Stimulated activated CD4-positive, alpha-beta T cell treated with anti-CD3 and anti-CD28 coated beads, Interleukin-1b, Interleukin-23, amount 100 ng/mL, for 48 hours (primary cell): ENCODE results near the gene ARHGEF4.

ENCODE experiments used
- DNase-seq: peaks from one replicate; pipeline ENCODE4 v3.0.0-alpha.2; 2020

Gene ARHGEF4

DNA sequence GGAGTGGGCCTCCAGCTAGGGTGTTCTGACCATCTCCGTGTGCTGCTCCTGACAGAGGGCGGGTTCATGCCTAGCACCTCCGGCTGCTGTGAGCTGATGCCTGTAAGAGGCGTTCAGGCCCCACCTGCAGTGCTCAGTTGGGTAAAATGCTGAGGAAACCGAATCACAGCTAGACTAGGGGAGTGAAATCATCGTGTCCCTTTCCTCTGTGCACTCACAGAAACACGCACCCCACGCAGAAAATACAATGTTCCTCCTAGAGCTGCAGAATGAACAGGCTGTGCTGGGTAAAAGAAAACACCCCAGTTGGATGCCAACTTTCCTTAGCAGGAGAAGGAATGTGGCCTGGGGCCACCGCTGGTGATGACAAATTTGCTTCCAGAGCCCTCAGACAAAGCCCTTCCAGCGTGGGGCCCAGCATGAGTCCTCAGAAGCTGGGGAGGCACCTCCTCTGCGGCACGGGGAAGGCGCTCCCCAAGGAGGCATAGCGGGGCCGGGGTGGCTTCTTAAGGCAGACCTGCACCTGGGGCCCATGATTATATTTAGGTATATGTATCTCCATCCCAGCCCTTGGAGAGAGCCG, 16.3 kb upstream of the ARHGEF4 start:
- DNase-seq, result no peak

GRCh38 chr2:130821867-130822266, 14.8 kb upstream of the ARHGEF4 start:
- DNase-seq, result no peak

- DNase-seq, result no peak
Observed at GRCh38 chr2:130822766-130823165, 13.9 kb upstream of the ARHGEF4 start.

- DNase-seq, result no peak
Observed at GRCh38 chr2:130823171-130823885, 13.4 kb upstream of the ARHGEF4 start.

DNA sequence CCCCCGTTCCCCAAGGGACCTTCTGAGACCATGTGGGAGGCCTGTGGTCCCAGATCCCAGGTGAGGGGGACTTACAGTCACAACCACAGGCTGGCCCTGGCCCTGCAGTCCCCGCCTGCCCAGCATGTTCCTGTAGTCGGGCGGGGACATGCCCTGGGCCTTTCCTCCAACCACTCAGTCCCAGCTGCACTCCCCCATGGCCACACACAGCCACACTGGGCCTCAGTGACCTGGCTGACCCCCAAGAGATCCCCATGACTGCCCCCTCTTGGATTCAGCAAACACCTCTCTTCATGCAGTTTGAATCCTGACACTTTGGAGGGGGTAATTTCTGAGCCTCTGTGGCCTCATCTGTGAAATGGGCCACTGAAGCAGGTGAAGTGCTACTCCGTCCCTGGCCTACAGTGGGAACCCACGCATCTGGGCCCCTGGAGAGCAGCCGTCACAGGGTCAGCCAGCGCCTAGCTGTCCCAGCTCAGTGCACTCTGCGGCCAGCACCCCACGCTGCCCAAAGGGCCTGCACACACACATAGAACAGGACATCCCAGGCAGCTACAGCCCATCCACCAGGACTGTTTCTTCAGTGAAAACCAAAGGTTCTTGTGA, 12.7 kb upstream of the ARHGEF4 start:
- no peak for DNase-seq

DNA sequence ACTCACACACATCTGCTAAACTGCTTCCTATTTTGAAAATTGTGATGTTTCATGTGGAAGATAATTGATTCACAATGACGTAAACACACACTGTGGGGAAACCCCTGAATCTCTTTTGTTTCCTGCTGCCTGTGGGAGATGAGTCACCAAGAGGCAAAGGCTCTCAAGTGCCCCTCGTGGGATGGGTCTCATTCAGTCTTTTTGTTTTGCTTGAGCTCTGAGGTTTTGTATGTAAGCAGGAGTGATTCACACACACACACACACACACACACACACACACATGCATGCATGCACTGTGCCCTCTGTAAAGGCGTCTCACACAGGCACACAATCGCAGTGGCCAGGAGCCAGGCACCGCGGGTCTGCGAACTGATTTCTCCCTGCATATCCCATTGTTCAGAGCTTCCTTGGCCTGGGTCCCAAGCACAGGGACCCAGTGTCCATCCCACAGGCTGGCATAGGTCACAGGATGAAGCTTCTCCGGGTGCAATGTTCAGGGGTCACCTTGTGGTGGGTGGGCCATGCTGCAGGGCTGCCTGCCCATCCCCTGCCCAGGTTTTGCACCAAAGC, 12.1 kb upstream of the ARHGEF4 start:
- DNase-seq, result peak; percentile 82

GRCh38 chr2:130825231-130825965, 11.3 kb upstream of the ARHGEF4 start:
- DNase-seq, result no peak

DNA sequence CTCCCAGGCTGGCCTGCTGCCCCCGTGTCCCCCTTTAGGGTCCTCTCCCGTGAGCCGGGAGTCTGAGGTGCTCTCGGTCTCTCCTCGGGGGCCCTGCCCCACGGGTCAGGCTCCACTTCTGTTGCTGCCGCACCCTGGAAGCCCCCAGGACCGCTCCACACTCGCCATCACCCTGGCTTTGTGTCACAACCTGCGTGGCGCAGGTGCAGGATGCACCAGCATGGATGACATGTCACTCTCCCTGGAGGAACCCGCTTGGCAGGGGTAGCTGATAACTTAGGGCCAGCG, 10.8 kb upstream of the ARHGEF4 start:
- DNase-seq, result no peak

DNA sequence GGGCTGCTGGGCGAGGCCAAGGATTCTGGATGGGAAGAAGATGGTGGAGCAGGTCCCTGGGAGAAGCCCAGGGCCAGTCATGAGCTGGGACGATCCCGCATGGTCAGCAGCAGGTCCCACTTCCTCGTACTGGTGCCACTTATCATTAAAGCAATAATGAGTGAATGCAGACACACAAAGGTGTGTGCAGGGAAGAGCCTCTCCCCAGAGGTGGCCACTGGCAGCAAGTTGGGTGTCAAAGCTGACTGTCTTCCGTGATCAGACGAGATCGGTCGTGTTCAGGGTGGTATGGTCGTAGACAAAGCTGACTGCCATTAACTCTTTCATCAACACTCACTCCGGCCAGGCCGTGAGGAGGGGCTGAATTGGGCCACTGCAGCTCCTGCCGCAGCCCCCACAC, 10.3 kb upstream of the ARHGEF4 start:
- no peak for DNase-seq

GRCh38 chr2:130826821-130827501, 9.8 kb upstream of the ARHGEF4 start:
- no peak for DNase-seq

- no peak for DNase-seq
Observed at GRCh38 chr2:130827502-130828251, 9.0 kb upstream of the ARHGEF4 start.

GRCh38 chr2:130828461-130828860, 8.3 kb upstream of the ARHGEF4 start:
- DNase-seq, result no peak

- DNase-seq, result no peak
Observed at GRCh38 chr2:130829015-130829414, 7.7 kb upstream of the ARHGEF4 start.

DNA sequence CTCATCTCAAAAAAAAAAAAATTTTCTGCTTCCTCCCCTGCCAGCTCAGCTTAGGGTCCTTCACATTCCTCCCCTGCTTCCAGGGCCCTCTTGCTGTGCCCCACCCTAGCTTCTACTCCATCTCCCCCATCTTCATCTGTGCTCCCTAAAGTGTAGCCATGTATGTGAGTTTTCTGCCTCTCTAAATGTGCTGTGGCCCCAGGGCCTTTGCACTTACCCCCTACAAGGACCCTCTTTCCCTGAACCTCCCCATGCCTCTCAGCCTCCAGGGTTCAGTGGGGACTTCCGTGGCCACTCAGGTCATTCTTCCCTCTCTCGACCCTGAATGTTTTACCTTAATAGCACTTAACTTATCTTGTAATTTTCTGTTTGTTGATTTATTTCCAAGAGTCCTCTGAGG, 6.2 kb upstream of the ARHGEF4 start:
- no peak for DNase-seq

DNA sequence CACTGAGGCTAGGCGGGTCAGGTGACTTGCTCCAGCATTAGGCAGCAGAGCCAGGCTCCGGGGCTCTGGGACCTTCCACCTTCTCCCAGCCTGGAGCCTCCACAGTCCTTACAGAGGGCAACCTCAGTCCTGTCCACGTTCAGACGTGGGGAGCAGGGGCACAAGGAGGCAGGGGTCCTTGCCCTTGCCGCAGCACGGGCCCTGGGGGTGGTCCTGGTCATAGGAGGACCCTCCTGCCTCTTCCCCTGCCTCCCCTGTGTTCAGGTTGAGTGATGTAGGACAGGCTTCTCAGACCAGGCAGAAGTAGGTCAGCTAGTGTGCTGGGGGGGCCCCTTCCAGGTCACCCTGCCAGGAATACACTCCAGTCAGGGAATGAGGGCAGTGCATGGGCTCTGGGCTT, 5.4 kb upstream of the ARHGEF4 start:
- no peak for DNase-seq

DNA sequence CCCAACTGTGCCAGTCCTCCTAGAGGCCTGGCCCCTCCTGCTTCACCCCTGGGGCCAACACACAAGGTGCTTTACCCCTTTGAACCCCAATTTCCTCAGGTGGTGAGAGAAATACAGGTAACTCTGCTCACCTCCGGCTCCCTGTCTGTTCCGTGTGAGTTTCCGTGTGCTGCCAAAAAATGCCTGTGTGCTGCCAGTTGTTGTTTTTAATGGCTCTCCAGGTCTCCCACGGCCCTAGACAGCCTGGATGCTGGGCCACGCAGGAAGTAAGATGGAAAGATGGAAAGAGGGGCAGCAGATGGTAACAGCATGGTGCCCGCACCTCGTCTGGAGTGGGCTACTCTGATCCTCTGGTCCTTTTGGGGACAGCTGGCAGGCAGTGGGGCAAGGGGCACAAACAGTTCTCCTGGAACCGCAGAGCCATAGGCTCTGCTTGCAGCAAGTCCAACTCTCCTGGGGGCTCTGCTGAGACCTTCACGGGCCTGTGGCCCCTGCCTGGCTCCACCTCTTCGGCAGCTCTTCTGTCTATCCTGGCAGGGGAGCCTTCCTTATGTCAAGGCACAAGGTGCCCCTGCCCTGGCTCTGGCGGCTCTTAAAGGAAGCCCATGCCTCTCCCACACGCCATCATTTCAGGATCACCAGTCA, 4.3 kb upstream of the ARHGEF4 start:
- DNase-seq, result no peak

DNA sequence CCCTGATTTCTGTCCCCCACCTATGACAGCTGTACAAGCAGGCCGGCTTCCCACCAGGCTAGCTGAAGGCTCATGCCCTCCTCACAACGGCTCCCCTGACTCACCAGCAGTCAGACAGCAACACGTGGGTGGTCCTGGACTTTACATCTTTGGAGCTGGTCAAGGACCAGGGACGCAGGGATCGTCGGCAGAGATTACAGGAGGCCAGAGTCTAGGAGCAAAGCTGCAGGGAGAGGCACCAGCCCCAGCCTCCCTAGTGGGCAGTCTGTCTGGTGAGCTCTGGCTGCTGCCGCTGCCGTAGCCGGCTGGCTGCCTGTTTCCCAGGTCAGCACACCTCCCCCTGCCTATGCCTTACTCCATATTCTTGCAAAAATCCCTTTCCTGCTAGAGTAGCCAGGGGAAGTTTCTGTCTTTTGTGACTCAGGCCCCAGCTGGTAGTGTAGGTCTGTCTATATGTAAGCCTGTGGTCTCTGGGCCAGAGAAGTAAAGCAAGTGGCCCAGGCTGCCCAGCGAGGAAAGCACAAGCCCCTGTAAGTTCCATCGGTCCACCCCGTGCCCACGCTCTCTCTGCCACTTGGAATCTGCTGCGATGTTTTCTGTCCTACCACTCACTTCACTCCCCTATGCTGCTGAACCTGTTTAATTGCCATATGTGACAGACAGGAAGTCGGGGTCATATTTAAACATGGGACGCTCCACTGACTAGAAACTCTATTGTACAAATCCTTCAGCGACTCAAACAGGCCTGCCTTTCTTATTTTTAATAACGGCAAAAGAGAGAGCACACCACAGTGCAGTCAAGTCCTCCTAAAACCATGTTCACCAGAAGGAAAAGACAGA, 2.4 kb upstream of the ARHGEF4 start:
- DNase-seq, result no peak

- no peak for DNase-seq
Observed at GRCh38 chr2:130834931-130835765, 1.6 kb upstream of the ARHGEF4 start.

GRCh38 chr2:130835766-130836015, 1.0 kb upstream of the ARHGEF4 start:
- no peak for DNase-seq

GRCh38 chr2:130837175-130837810, 579 bp downstream of the ARHGEF4 start:
- no peak for DNase-seq
